Measurements from ENCODE around the gene CUEDC2. TPM values are rescaled to one million over a fixed set of nuclear protein-coding genes. Genes with fewer than 3 reads are reported as not detected.

CUEDC2 gene
- total RNA-seq, 1 experiment from 2014 or later, result 64.5 TPM

DNA sequence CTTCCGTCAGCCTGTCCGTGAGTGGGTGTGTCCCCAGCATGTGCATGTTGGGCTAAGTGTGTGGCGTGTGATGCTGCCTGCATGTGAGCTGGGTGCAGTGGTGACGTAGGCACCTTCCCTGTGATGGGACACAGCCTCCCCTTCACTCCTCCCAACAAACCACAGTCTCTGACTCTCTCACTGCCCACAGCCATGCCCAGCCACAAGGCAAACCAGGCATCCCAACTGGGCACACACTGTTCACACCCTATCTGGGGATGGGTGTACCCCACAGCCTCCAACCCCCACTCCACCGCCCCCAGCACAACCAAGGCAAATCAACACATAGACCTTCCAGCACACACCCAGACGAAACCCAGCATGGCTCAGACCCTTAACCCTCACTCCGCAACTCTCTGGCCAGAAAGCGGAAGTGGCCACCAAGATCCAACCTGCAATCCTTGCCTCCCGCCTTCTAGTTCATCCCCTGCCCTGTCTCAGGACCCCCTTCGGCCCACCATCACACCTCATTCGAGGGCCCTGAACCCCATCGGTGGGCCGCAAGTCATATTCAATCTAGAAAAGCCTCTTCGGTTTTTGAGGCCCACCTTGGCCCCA lies 24.1 kb downstream of the CUEDC2 start:
- Mint-ChIP-seq H3K27me3 (ENCODE audit: insufficient read depth, unreplicated experiment) (peaks cover 53% of the 10 kb centered on the region), H3K4me1 (ENCODE audit: insufficient read depth, unreplicated experiment) (no peaks in the 10 kb centered on the region), H3K4me3 (ENCODE audit: unreplicated experiment) (no peak overlapping the region), H3K27ac (ENCODE audit: low read depth, unreplicated experiment) (no peak overlapping the region), H3K9me3 (ENCODE audit: unreplicated experiment) (no peaks in the 10 kb centered on the region), H3K36me3 (ENCODE audit: insufficient read depth, unreplicated experiment) (peaks cover 4% of the 10 kb centered on the region)
- no TSS peak for BruUV-seq (replicated peaks)
- CTCF ChIA-PET, result interaction anchor here (1.5 kb wide), 3 partner anchors 15 to 55 kb away, joined by 3 to 11 read pairs (median 3); no protein-coding TSS in a partner anchor
- TF ChIP-seq, protein P1, sequence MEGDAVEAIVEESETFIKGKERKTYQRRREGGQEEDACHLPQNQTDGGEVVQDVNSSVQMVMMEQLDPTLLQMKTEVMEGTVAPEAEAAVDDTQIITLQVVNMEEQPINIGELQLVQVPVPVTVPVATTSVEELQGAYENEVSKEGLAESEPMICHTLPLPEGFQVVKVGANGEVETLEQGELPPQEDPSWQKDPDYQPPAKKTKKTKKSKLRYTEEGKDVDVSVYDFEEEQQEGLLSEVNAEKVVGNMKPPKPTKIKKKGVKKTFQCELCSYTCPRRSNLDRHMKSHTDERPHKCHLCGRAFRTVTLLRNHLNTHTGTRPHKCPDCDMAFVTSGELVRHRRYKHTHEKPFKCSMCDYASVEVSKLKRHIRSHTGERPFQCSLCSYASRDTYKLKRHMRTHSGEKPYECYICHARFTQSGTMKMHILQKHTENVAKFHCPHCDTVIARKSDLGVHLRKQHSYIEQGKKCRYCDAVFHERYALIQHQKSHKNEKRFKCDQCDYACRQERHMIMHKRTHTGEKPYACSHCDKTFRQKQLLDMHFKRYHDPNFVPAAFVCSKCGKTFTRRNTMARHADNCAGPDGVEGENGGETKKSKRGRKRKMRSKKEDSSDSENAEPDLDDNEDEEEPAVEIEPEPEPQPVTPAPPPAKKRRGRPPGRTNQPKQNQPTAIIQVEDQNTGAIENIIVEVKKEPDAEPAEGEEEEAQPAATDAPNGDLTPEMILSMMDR (IDR thresholded peaks at IDR 0.05; ENCODE audit: unreplicated experiment), result no peak
- intact Hi-C loops (cut with micrococcal nuclease), result no loop called here
- no peak for DNase-seq (ENCODE audit: unreplicated experiment)
- POLR2A ChIA-PET, result interaction anchor here (1.0 kb wide), 1 partner anchor 12 kb away, joined by 4 read pairs; the partner anchor contains the start of gene FBXL15

DNA sequence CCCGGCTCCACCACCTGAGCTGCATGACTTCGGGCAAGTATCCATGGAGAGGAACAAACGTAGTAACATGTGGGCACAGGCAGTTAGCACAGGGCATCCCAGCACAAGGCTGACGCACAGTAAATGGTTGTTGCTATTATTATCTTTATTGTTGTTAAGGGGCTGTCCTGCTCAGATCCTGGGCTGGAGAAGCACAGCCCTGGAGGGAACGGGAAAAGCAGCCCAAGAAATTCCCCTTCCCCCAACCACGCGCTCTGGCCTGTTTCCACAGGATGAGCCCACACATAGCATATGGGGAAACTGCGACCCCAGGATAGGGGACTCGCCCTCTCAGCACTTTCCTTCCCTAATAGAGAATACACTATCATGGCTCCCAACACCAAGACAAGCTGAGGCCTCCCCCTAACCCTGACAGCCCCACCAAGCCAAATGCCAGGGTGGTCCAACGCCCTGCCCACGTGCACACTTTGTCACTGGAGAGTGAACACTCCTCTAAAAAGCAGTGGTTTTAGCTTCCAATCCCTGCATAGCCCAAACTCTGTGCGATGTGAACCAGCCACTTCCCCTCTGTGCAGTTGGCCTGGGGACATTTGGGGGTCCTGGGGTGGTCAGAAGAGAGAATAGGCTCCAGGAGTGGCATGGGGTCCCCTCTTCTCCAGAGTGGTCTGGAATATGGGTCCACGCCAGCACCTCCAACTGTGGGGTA lies 24.8 kb downstream of the CUEDC2 start:
- peaks cover under 1% of the 10 kb centered on the region for H3K4me1 Mint-ChIP-seq (ENCODE audit: insufficient read depth, unreplicated experiment)
- DNase-seq (ENCODE audit: unreplicated experiment), result no peak

DNA sequence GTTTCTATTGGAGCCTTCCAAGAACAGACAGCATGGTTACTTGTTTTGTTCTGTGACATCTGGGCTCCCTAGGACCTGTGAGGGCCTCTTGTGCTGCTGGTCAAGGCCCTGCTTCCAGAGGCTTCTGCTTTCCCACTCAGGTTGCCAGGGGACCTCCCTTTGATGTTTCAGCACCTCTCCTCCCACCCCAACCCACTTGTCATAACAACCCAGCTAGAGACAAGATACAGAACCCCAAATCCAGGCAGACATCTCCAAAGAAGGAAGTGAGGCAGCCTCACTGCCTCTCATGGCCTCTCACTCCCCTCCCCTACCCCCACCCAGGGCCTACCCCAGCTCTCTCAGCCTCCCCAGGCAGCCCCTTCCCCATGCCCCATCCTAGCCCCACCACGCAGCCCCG lies 25.6 kb downstream of the CUEDC2 start:
- ChIA-PET POLR2A (interaction anchor here (8.4 kb wide), 1 partner anchor 15 kb away, joined by 90 read pairs; the partner anchor contains the start of gene FBXL15), CTCF (interaction anchor here (0.9 to 1.5 kb wide), 5 partner anchors 13 to 54 kb away, joined by 3 to 11 read pairs (median 3); no protein-coding TSS in a partner anchor)
- no peak overlapping the region for H3K27ac Mint-ChIP-seq (ENCODE audit: low read depth, unreplicated experiment)
- no peak overlapping the region for H3K4me3 Mint-ChIP-seq (ENCODE audit: unreplicated experiment)
- intact Hi-C loops (cut with micrococcal nuclease), result no loop called here
- no peaks in the 10 kb centered on the region for H3K9me3 Mint-ChIP-seq (ENCODE audit: unreplicated experiment)
- peaks cover 10% of the 10 kb centered on the region for H3K36me3 Mint-ChIP-seq (ENCODE audit: insufficient read depth, unreplicated experiment)
- no peak for DNase-seq (ENCODE audit: unreplicated experiment)
- peaks cover 39% of the 10 kb centered on the region for H3K27me3 Mint-ChIP-seq (ENCODE audit: insufficient read depth, unreplicated experiment)
- no TSS peak for BruUV-seq (replicated peaks)
- TF ChIP-seq, protein P1 (IDR thresholded peaks at IDR 0.05; ENCODE audit: unreplicated experiment), result no peak
- peaks cover 8% of the 10 kb centered on the region for H3K4me1 Mint-ChIP-seq (ENCODE audit: insufficient read depth, unreplicated experiment)

More for the DNA sequence above, 24.8 kb downstream of the CUEDC2 start:
- no peak overlapping the region for H3K27ac Mint-ChIP-seq (ENCODE audit: low read depth, unreplicated experiment)
- CTCF ChIA-PET, result interaction anchor here (0.5 to 1.5 kb wide), 5 partner anchors 14 to 55 kb away, joined by 3 to 11 read pairs (median 3); no protein-coding TSS in a partner anchor
- POLR2A ChIA-PET, result interaction anchor here (1.0 kb wide), 1 partner anchor 13 kb away, joined by 4 read pairs; the partner anchor contains the start of gene FBXL15
- no peaks in the 10 kb centered on the region for H3K9me3 Mint-ChIP-seq (ENCODE audit: unreplicated experiment)
- H3K27me3 Mint-ChIP-seq (ENCODE audit: insufficient read depth, unreplicated experiment), result peaks cover 47% of the 10 kb centered on the region
- BruUV-seq (replicated peaks), result no TSS peak
- intact Hi-C loops (cut with micrococcal nuclease), result no loop called here
- peaks cover 4% of the 10 kb centered on the region for H3K36me3 Mint-ChIP-seq (ENCODE audit: insufficient read depth, unreplicated experiment)
- H3K4me3 Mint-ChIP-seq (ENCODE audit: unreplicated experiment), result no peak overlapping the region
- TF ChIP-seq, protein P1 (IDR thresholded peaks at IDR 0.05; ENCODE audit: unreplicated experiment), result no peak

DNA sequence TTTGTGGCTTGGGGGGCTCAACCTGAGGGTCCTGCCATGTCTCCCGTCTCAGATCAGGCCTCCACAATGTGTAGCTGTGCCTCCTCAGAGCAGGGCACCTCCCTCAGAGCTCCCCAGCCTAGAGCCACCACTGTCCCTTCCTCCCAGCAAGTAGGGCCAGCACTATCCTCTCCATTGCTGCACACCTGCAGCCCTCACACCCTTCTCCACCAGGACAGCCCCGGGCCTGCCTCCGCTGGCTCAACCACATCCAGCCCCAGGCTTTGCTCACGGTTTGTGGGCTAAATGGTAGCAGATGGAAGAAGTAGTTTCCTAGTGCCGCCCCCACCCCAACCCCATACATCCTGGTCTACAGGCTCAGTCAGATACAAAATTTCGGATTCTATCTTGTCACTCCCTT lies 26.7 kb downstream of the CUEDC2 start:
- H3K27ac Mint-ChIP-seq (ENCODE audit: low read depth, unreplicated experiment), result no peak overlapping the region
- intact Hi-C loops (cut with micrococcal nuclease), result no loop called here

More for the DNA sequence above, 26.7 kb downstream of the CUEDC2 start:
- Mint-ChIP-seq H3K4me3 (ENCODE audit: unreplicated experiment) (no peak overlapping the region), H3K27me3 (ENCODE audit: insufficient read depth, unreplicated experiment) (peaks cover 28% of the 10 kb centered on the region), H3K36me3 (ENCODE audit: insufficient read depth, unreplicated experiment) (peaks cover 19% of the 10 kb centered on the region), H3K9me3 (ENCODE audit: unreplicated experiment) (no peaks in the 10 kb centered on the region), H3K4me1 (ENCODE audit: insufficient read depth, unreplicated experiment) (peaks cover 16% of the 10 kb centered on the region)
- CTCF ChIA-PET, result interaction anchor here (0.5 to 2.2 kb wide), 5 partner anchors 15 to 178 kb away, joined by 3 to 8 read pairs (median 5); partner anchors contain the start of gene FBXL15
- no peak for DNase-seq (ENCODE audit: unreplicated experiment)
- TF ChIP-seq, protein P1 (IDR thresholded peaks at IDR 0.05; ENCODE audit: unreplicated experiment), result no peak
- POLR2A ChIA-PET, result interaction anchor here (0.7 to 8.4 kb wide), 4 partner anchors 16 to 1007 kb away, joined by 3 to 90 read pairs (median 3); partner anchors contain the start of gene FBXL15
- no TSS peak for BruUV-seq (replicated peaks)

Measured in MCF 10A (cell line).